PFSK-1 (cell line): ENCODE results near the gene LCN15.
A peak's percentile ranks its signal among the peaks of the same experiment; 100 is the strongest.

Experiments used
- FOXP2 ChIP-seq: optimal IDR thresholded peaks from 2 replicates; pipeline ENCODE3; 2011; ENCODE audit warnings: borderline replicate concordance, control low read depth, inconsistent platforms; ENCODE audit not compliant: insufficient read depth; ENCODE audit errors: extremely low read length, extremely low read depth
- POLR2AphosphoS5 ChIP-seq: IDR thresholded peaks from 2 replicates; pipeline ENCODE4 v1.6.1; 2012; ENCODE audit warnings: low read depth, mild to moderate bottlenecking, control low read depth, low read length, moderate library complexity
- SIN3A ChIP-seq: IDR thresholded peaks from 2 replicates; pipeline ENCODE4 v1.6.1; 2012; ENCODE audit warnings: mild to moderate bottlenecking, low read length, moderate library complexity, borderline replicate concordance; ENCODE audit not compliant: insufficient read depth
- TAF1 ChIP-seq: IDR thresholded peaks from 2 replicates; pipeline ENCODE4 v1.6.1; 2012; ENCODE audit warnings: low read length, control low read depth, borderline replicate concordance; ENCODE audit not compliant: insufficient read depth
- TF ChIP-seq, protein P1 (sequence below), 2 experiments: IDR thresholded peaks; 2 replicates each; pipeline versions ENCODE4 v1.6.1 to v1.8.0; 2011 to 2012; ENCODE audit warnings: low read depth in 2 of 2, low read length in 2 of 2, control low read depth in 1 of 2, inconsistent platforms in 1 of 2, mild to moderate bottlenecking in 1 of 2, moderate library complexity in 1 of 2; ENCODE audit not compliant: insufficient read depth in 1 of 2

Gene LCN15

DNA sequence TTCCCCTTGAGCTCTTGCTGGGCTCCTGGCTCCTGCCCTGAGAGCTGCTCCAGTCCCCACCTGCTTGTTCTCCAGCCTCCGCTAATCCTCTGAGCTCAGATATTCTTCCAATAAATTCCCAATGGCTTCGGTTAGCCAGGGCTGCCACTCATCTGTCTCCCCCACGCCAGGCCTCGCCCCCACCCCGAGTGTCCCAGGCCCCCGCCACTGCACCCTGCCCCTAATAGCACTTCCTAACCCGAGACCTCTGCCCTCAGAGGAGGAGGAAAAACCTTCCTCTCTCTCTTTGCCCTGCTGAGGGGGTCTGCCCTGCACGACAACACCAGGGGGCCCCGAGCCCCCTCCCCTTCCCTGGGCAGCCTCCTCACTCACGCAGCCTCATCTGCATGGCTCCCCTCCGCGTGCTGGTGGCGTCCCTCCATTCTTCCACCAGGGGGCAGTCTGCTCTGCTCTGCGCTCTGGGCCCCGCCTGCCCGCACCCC, 5.4 kb upstream of the LCN15 start:
- TF ChIP-seq, protein P1, sequence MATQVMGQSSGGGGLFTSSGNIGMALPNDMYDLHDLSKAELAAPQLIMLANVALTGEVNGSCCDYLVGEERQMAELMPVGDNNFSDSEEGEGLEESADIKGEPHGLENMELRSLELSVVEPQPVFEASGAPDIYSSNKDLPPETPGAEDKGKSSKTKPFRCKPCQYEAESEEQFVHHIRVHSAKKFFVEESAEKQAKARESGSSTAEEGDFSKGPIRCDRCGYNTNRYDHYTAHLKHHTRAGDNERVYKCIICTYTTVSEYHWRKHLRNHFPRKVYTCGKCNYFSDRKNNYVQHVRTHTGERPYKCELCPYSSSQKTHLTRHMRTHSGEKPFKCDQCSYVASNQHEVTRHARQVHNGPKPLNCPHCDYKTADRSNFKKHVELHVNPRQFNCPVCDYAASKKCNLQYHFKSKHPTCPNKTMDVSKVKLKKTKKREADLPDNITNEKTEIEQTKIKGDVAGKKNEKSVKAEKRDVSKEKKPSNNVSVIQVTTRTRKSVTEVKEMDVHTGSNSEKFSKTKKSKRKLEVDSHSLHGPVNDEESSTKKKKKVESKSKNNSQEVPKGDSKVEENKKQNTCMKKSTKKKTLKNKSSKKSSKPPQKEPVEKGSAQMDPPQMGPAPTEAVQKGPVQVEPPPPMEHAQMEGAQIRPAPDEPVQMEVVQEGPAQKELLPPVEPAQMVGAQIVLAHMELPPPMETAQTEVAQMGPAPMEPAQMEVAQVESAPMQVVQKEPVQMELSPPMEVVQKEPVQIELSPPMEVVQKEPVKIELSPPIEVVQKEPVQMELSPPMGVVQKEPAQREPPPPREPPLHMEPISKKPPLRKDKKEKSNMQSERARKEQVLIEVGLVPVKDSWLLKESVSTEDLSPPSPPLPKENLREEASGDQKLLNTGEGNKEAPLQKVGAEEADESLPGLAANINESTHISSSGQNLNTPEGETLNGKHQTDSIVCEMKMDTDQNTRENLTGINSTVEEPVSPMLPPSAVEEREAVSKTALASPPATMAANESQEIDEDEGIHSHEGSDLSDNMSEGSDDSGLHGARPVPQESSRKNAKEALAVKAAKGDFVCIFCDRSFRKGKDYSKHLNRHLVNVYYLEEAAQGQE (IDR thresholded peaks at IDR 0.05; ENCODE audit: insufficient read depth in 1 of 2, low read depth in 2 of 2, low read length in 2 of 2): no peak
- peak; percentile 9 for TF ChIP-seq FOXP2
- no peak for TF ChIP-seq POLR2AphosphoS5

DNA sequence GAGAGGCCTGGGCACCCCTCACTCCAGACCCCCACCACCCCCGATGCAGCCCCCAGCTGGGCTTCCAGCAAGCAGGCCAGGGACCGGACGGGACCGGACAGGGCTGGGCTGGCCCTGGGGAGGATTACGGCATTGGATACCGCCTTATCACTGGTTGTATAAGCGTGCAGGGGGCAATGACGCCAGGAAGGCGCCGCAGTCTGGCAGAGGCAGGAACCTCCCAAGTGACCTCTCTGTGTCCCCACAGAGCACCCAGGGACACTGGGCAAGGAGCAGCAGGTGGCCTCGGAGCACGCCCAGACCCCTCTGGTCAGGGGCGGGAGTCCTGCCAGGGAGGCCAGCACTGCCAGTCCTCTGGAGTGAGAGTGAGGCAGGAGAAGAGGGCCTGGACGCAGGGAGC, 723 bp upstream of the LCN15 start:
- TF ChIP-seq FOXP2 (no peak), POLR2AphosphoS5 (no peak), SIN3A (no peak), TAF1 (no peak)
- TF ChIP-seq, protein P1 (IDR thresholded peaks at IDR 0.05; ENCODE audit: insufficient read depth in 1 of 2, low read depth in 2 of 2, low read length in 2 of 2): no peak

GRCh38 chr9:136763649-136764035, 676 bp downstream of the LCN15 start:
- TF ChIP-seq SIN3A (no peak), POLR2AphosphoS5 (no peak), FOXP2 (no peak), TAF1 (no peak)
- TF ChIP-seq, protein P1 (IDR thresholded peaks at IDR 0.05; ENCODE audit: insufficient read depth in 1 of 2, low read depth in 2 of 2, low read length in 2 of 2): no peak

GRCh38 chr9:136762915-136763648, 1.2 kb downstream of the LCN15 start:
- TF ChIP-seq FOXP2 (no peak), POLR2AphosphoS5 (no peak), TAF1 (no peak), SIN3A (no peak)
- TF ChIP-seq, protein P1 (IDR thresholded peaks at IDR 0.05; ENCODE audit: insufficient read depth in 1 of 2, low read depth in 2 of 2, low read length in 2 of 2): no peak
